HepG2 (cell line): Measurements from ENCODE around the gene PLCB1. TPM values are rescaled to one million over a fixed set of nuclear protein-coding genes. Genes with fewer than 3 reads are reported as not detected.
A peak's percentile ranks its signal among the peaks of the same experiment; 100 is the strongest.

Experiments
- BRF2 ChIP-seq: sonication (generic); formaldehyde crosslinking; IDR thresholded peaks from 2 replicates; pipeline ENCODE4 v1.8.1; 2022; ENCODE audit warnings: mild to moderate bottlenecking, missing genetic modification reagents
- FOXJ3 ChIP-seq: sonication (generic); formaldehyde crosslinking; IDR thresholded peaks from 2 replicates; pipeline ENCODE4 v1.4.0; 2020; ENCODE audit warnings: missing genetic modification reagents, mild to moderate bottlenecking, borderline replicate concordance
- GTF3A ChIP-seq: sonication (generic); formaldehyde crosslinking; conservative IDR thresholded peaks from 2 replicates; pipeline ENCODE4 v1.4.0; 2020; ENCODE audit warnings: mild to moderate bottlenecking, missing genetic modification reagents
- HMG20A ChIP-seq: IDR thresholded peaks from 2 replicates; pipeline ENCODE4 v1.6.1; 2016; ENCODE audit warnings: borderline replicate concordance
- NCOA1 ChIP-seq: sonication (generic); formaldehyde crosslinking; IDR thresholded peaks from 2 replicates; pipeline ENCODE4 v1.9.0; 2021; ENCODE audit warnings: missing genetic modification reagents
- POGZ ChIP-seq: sonication (generic); formaldehyde crosslinking; IDR thresholded peaks from 2 replicates; pipeline ENCODE4 v1.4.0; 2020; ENCODE audit warnings: mild to moderate bottlenecking, missing genetic modification reagents
- PRDM10 ChIP-seq: sonication (generic); formaldehyde crosslinking; IDR thresholded peaks from 2 replicates; pipeline ENCODE4 v1.4.0; 2020; ENCODE audit warnings: low read depth, missing genetic modification reagents
- TIGD3 ChIP-seq: sonication (generic); formaldehyde crosslinking; IDR thresholded peaks from 2 replicates; pipeline ENCODE4 v1.5.1; 2020; ENCODE audit warnings: mild to moderate bottlenecking, missing genetic modification reagents, borderline replicate concordance
- ZFX ChIP-seq: sonication (generic); formaldehyde crosslinking; IDR thresholded peaks from 2 replicates; pipeline ENCODE4 v1.4.0; 2020; ENCODE audit warnings: mild to moderate bottlenecking, low read depth, missing genetic modification reagents, moderate library complexity
- ZNF280D ChIP-seq: sonication (generic); formaldehyde crosslinking; IDR thresholded peaks from 2 replicates; pipeline ENCODE4 v1.5.1; 2020; ENCODE audit warnings: mild to moderate bottlenecking, missing genetic modification reagents
- ZNF331 ChIP-seq: sonication (generic); formaldehyde crosslinking; IDR thresholded peaks from 2 replicates; pipeline ENCODE4 v1.4.0; 2020; ENCODE audit warnings: missing genetic modification reagents
- polyA plus RNA-seq, 8 experiments: library from polyadenylated mRNA; depleted of rRNA in 3 of 8; stranded (reverse) in 7 of 8; unstranded in 1 of 8; fragments of >200 nt; fragmentation: Illumina TruSeq in 4 of 8; extraction: Trizol in 4 of 8; gene quantifications; 2 replicates each; pipeline versions ENCODE4 v1.2.1 to v1.2.3, GENCODE V29; 2011 to 2016; ENCODE audit warnings: low read depth in 4 of 8, missing spikeins in 1 of 8, mixed read lengths in 1 of 8; ENCODE audit not compliant: insufficient read depth in 1 of 8
- total RNA-seq, 5 experiments: library from RNA; depleted of rRNA; stranded (reverse); fragments of >200 nt; fragmentation: Illumina TruSeq; extraction: Trizol; gene quantifications; 2 replicates each; pipeline ENCODE4 v1.2.3, GENCODE V29; 2016; ENCODE audit warnings: low read depth in 1 of 5
- TF ChIP-seq, protein P1 (sequence below): sonication (generic); formaldehyde crosslinking; IDR thresholded peaks from 2 replicates; pipeline ENCODE4 v1.8.0; 2022; ENCODE audit warnings: missing genetic modification reagents, low read depth, mild to moderate bottlenecking, borderline replicate concordance
- TF ChIP-seq, protein P2 (sequence below): sonication (generic); formaldehyde crosslinking; IDR thresholded peaks from 2 replicates; pipeline ENCODE4 v1.9.0; 2021; ENCODE audit warnings: missing genetic modification reagents, mild to moderate bottlenecking, borderline replicate concordance
- TF ChIP-seq, protein P3 (sequence below): sonication (generic); formaldehyde crosslinking; IDR thresholded peaks from 2 replicates; pipeline ENCODE4 v1.5.0; 2020; ENCODE audit warnings: missing genetic modification reagents, mild to moderate bottlenecking, borderline replicate concordance

Gene PLCB1
- total and polyA plus RNA-seq, 2 of the 13 experiments (the other 11 are each of a cell fraction or from before 2014, with no cell fraction given): 42.4 to 55.9 TPM

DNA sequence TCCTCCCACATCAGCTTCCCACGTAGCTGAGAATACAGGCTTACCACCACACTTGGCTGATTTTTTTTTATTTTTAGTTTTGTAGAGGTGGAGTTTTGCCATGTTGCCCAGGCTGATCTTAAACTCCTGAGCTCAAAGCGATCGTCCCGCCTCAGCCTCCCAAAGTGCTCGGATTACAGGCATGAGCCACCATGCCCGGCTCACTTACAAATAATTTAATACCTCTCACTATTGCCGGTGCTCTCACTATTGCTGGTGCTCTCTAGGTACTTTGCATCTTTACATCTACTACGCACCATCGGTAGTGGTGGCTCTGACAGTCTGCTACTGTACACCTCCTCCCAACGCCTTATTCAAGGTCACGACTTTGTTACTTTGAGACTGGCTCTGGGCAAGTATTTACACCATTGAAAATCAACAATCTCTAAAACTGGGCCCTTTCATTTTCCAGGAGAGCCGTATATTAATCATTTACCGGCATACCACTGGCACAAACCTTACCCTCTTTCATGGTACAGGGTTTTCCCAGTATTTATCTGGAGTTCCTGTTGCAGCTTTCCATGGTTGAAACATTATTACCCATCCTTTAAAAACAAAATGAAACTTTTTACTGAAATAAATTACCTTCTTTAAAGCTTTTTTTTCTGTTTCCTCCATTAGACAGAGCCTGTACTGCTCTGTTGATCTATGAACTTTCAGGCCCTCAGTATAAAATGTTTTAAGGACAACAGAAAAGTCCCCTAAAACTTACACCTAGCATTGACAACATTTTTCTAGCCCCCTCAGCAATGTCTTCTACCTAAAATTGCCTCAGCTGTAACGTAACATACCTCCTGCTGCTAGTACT is 677.3 kb downstream of the PLCB1 start (continued):
- TF ChIP-seq TIGD3 (CRISPR knock-in tag): no peak
- TF ChIP-seq, protein P1, sequence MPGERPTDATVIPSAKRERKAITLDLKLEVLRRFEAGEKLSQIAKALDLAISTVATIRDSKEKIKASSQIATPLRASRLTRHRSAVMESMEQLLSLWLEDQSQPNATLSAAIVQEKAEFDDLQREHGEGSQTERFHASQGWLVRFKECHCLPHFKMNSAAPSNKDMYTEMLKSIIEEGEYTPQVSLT (CRISPR knock-in tag): no peak
- no peak for TF ChIP-seq GTF3A (CRISPR knock-in tag)
- TF ChIP-seq ZNF331: peak; percentile 90; the same call in 1 of the 2 replicates
- peak; percentile 87; the same call in 1 of the 2 replicates for TF ChIP-seq HMG20A (CRISPR knock-in tag)
- peak; percentile 90; the same call in 1 of the 2 replicates for TF ChIP-seq FOXJ3 (CRISPR knock-in tag)
- peak; percentile 94 for TF ChIP-seq ZNF280D (CRISPR knock-in tag)
- no peak for TF ChIP-seq NCOA1 (CRISPR knock-in tag)
- 0 out of 2 replicates have a peak, but pooled peaks have one; percentile 48 for TF ChIP-seq PRDM10 (CRISPR knock-in tag)
- TF ChIP-seq, protein P2, sequence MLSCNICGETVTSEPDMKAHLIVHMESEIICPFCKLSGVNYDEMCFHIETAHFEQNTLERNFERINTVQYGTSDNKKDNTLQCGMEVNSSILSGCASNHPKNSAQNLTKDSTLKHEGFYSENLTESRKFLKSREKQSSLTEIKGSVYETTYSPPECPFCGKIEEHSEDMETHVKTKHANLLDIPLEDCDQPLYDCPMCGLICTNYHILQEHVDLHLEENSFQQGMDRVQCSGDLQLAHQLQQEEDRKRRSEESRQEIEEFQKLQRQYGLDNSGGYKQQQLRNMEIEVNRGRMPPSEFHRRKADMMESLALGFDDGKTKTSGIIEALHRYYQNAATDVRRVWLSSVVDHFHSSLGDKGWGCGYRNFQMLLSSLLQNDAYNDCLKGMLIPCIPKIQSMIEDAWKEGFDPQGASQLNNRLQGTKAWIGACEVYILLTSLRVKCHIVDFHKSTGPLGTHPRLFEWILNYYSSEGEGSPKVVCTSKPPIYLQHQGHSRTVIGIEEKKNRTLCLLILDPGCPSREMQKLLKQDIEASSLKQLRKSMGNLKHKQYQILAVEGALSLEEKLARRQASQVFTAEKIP (CRISPR knock-in tag): no peak
- no peak for TF ChIP-seq BRF2
- peak; percentile 93 for TF ChIP-seq POGZ (CRISPR knock-in tag)
- TF ChIP-seq ZFX (CRISPR knock-in tag): peak; percentile 47; the same call in 1 of the 2 replicates
- TF ChIP-seq, protein P3, sequence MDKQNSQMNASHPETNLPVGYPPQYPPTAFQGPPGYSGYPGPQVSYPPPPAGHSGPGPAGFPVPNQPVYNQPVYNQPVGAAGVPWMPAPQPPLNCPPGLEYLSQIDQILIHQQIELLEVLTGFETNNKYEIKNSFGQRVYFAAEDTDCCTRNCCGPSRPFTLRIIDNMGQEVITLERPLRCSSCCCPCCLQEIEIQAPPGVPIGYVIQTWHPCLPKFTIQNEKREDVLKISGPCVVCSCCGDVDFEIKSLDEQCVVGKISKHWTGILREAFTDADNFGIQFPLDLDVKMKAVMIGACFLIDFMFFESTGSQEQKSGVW (CRISPR knock-in tag): no peak
